ENCODE results near the gene SIDT2. TPM values are rescaled to one million over a fixed set of nuclear protein-coding genes. Genes with fewer than 3 reads are reported as not detected.
A peak's percentile ranks its signal among the peaks of the same experiment; 100 is the strongest.

Gene SIDT2
- total and polyA plus RNA-seq, 2 of the 13 experiments (the other 11 are each of a cell fraction or from before 2014, with no cell fraction given): 11.5 to 28.0 TPM

DNA sequence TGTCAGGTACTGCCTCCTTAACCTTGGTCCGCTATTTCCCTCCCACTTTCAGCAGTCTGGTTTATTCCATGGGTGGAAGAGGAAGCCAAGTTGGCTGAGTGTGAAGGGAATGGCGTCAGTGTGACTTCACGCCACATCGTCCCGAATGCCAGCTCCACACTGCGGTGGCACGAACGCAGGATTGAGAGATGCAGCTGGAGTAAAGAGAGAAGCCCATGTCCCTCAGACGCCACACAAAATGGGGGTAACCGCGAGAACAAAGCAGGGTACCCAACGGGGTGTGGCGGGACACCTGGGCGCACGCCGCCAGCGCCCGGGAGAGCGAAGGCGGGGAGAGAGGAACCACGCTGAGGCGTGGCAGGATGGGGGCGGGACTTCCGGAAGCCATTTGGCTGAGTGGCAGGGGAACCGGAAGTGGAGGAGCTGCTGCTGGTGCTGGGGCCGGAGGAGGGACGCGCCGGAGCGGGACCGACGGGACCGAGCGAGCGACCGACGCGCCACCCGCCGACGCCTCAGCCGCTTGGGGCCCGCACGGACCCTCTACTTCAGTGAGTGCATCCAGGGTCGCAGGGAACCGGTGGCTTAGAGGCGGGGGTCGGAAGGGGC, 34.6 kb upstream of the SIDT2 start, which contains the start of gene PAFAH1B2 (continued):
- TF ChIP-seq HNRNPUL1 (IDR thresholded peaks at IDR 0.05; ENCODE audit: low read depth, low read length): no peak
- TF ChIP-seq ZNF724P (CRISPR knock-in tag; IDR thresholded peaks at IDR 0.05; ENCODE audit: borderline replicate concordance): no peak
- no peak for TF ChIP-seq MBD4 (IDR thresholded peaks at IDR 0.05; ENCODE audit: borderline replicate concordance, low read length)
- TF ChIP-seq, protein P1, sequence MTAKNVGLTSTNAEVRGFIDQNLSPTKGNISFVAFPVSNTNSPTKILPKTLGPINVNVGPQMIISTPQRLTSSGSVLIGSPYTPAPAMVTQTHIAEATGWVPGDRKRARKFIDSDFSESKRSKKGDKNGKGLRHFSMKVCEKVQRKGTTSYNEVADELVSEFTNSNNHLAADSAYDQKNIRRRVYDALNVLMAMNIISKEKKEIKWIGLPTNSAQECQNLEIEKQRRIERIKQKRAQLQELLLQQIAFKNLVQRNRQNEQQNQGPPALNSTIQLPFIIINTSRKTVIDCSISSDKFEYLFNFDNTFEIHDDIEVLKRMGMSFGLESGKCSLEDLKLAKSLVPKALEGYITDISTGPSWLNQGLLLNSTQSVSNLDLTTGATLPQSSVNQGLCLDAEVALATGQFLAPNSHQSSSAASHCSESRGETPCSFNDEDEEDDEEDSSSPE (CRISPR knock-in tag; IDR thresholded peaks at IDR 0.05): peak; percentile 89
- no peak; the same call in 1 of the 2 replicates for TF ChIP-seq ZFX (CRISPR knock-in tag; IDR thresholded peaks at IDR 0.05; ENCODE audit: low read depth)
- TF ChIP-seq BCL6 (CRISPR knock-in tag; IDR thresholded peaks at IDR 0.05): peak; percentile 46; the same call in 1 of the 2 replicates
- TF ChIP-seq ZNF350 (CRISPR knock-in tag; IDR thresholded peaks at IDR 0.05; ENCODE audit: borderline replicate concordance, low read depth): peak; percentile 80; the same call in 1 of the 2 replicates
- peak; percentile 66; the same call in 1 of the 2 replicates for TF ChIP-seq SP4 (CRISPR knock-in tag; IDR thresholded peaks at IDR 0.05)
- TF ChIP-seq, protein P2, sequence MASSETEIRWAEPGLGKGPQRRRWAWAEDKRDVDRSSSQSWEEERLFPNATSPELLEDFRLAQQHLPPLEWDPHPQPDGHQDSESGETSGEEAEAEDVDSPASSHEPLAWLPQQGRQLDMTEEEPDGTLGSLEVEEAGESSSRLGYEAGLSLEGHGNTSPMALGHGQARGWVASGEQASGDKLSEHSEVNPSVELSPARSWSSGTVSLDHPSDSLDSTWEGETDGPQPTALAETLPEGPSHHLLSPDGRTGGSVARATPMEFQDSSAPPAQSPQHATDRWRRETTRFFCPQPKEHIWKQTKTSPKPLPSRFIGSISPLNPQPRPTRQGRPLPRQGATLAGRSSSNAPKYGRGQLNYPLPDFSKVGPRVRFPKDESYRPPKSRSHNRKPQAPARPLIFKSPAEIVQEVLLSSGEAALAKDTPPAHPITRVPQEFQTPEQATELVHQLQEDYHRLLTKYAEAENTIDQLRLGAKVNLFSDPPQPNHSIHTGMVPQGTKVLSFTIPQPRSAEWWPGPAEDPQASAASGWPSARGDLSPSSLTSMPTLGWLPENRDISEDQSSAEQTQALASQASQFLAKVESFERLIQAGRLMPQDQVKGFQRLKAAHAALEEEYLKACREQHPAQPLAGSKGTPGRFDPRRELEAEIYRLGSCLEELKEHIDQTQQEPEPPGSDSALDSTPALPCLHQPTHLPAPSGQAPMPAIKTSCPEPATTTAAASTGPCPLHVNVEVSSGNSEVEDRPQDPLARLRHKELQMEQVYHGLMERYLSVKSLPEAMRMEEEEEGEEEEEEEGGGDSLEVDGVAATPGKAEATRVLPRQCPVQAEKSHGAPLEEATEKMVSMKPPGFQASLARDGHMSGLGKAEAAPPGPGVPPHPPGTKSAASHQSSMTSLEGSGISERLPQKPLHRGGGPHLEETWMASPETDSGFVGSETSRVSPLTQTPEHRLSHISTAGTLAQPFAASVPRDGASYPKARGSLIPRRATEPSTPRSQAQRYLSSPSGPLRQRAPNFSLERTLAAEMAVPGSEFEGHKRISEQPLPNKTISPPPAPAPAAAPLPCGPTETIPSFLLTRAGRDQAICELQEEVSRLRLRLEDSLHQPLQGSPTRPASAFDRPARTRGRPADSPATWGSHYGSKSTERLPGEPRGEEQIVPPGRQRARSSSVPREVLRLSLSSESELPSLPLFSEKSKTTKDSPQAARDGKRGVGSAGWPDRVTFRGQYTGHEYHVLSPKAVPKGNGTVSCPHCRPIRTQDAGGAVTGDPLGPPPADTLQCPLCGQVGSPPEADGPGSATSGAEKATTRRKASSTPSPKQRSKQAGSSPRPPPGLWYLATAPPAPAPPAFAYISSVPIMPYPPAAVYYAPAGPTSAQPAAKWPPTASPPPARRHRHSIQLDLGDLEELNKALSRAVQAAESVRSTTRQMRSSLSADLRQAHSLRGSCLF (CRISPR knock-in tag; IDR thresholded peaks at IDR 0.05; ENCODE audit: borderline replicate concordance): no peak
- TF ChIP-seq, protein P3, sequence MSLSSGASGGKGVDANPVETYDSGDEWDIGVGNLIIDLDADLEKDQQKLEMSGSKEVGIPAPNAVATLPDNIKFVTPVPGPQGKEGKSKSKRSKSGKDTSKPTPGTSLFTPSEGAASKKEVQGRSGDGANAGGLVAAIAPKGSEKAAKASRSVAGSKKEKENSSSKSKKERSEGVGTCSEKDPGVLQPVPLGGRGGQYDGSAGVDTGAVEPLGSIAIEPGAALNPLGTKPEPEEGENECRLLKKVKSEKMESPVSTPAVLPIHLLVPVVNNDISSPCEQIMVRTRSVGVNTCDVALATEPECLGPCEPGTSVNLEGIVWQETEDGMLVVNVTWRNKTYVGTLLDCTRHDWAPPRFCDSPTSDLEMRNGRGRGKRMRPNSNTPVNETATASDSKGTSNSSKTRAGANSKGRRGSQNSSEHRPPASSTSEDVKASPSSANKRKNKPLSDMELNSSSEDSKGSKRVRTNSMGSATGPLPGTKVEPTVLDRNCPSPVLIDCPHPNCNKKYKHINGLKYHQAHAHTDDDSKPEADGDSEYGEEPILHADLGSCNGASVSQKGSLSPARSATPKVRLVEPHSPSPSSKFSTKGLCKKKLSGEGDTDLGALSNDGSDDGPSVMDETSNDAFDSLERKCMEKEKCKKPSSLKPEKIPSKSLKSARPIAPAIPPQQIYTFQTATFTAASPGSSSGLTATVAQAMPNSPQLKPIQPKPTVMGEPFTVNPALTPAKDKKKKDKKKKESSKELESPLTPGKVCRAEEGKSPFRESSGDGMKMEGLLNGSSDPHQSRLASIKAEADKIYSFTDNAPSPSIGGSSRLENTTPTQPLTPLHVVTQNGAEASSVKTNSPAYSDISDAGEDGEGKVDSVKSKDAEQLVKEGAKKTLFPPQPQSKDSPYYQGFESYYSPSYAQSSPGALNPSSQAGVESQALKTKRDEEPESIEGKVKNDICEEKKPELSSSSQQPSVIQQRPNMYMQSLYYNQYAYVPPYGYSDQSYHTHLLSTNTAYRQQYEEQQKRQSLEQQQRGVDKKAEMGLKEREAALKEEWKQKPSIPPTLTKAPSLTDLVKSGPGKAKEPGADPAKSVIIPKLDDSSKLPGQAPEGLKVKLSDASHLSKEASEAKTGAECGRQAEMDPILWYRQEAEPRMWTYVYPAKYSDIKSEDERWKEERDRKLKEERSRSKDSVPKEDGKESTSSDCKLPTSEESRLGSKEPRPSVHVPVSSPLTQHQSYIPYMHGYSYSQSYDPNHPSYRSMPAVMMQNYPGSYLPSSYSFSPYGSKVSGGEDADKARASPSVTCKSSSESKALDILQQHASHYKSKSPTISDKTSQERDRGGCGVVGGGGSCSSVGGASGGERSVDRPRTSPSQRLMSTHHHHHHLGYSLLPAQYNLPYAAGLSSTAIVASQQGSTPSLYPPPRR (CRISPR knock-in tag; IDR thresholded peaks at IDR 0.05; ENCODE audit: borderline replicate concordance): peak; percentile 52; the same call in 1 of the 2 replicates
- TF ChIP-seq ZNF547 (CRISPR knock-in tag; IDR thresholded peaks at IDR 0.05): peak; percentile 70
- TF ChIP-seq, protein P4, sequence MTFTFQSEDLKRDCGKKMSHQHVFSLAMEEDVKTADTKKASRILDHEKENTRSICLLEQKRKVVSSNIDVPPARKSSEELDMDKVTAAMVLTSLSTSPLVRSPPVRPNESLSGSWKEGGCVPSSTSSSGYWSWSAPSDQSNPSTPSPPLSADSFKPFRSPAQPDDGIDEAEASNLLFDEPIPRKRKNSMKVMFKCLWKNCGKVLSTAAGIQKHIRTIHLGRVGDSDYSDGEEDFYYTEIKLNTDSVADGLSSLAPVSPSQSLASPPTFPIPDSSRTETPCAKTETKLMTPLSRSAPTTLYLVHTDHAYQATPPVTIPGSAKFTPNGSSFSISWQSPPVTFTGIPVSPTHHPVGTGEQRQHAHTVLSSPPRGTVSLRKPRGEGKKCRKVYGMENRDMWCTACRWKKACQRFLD (CRISPR knock-in tag; IDR thresholded peaks at IDR 0.05; ENCODE audit: borderline replicate concordance): no peak
- TF ChIP-seq CBX1 (IDR thresholded peaks at IDR 0.05; ENCODE audit: low read depth): no peak
- TF ChIP-seq, protein P5, sequence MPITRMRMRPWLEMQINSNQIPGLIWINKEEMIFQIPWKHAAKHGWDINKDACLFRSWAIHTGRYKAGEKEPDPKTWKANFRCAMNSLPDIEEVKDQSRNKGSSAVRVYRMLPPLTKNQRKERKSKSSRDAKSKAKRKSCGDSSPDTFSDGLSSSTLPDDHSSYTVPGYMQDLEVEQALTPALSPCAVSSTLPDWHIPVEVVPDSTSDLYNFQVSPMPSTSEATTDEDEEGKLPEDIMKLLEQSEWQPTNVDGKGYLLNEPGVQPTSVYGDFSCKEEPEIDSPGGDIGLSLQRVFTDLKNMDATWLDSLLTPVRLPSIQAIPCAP (CRISPR knock-in tag; IDR thresholded peaks at IDR 0.05; ENCODE audit: low read depth): 0 out of 2 replicates have a peak, but pooled peaks have one; percentile 78
- TF ChIP-seq REL (CRISPR knock-in tag; conservative IDR thresholded peaks at IDR 0.05): 0 out of 2 replicates have a peak, but pooled peaks have one; percentile 76

Measured in HepG2 (cell line).